Osteoblast (primary cell): ENCODE results near the gene POP4. TPM values are rescaled to one million over a fixed set of nuclear protein-coding genes. Genes with fewer than 3 reads are reported as not detected.

ENCODE experiments used
- DNase-seq: peaks from one replicate; pipeline ENCODE4 v3.0.0; 2011; ENCODE audit warnings: low spot score, mixed read lengths; ENCODE audit not compliant: insufficient read length; ENCODE audit errors: missing footprints
- H2AFZ ChIP-seq: 2 replicates; pipeline ENCODE4 v1.6.0; 2011; ENCODE audit warnings: mild to moderate bottlenecking, low read length
- H3K27ac ChIP-seq: 2 replicates; pipeline ENCODE4 v1.5.1; 2011; ENCODE audit warnings: mild to moderate bottlenecking, low read depth, low read length, moderate library complexity
- H3K27me3 ChIP-seq: 2 replicates; pipeline ENCODE4 v1.6.0; 2012; ENCODE audit warnings: mild to moderate bottlenecking, control low read depth, inconsistent platforms, low read length, moderate library complexity; ENCODE audit not compliant: insufficient read depth
- H3K36me3 ChIP-seq: 2 replicates; pipeline ENCODE4 v1.5.1; 2011; ENCODE audit warnings: mild to moderate bottlenecking, low read length, control low read depth, moderate library complexity; ENCODE audit not compliant: insufficient read depth
- H3K4me1 ChIP-seq: 2 replicates; pipeline ENCODE4 v1.5.1; 2011; ENCODE audit warnings: mild to moderate bottlenecking, low read length, control low read depth, moderate library complexity; ENCODE audit not compliant: insufficient read depth
- H3K4me2 ChIP-seq: 2 replicates; pipeline ENCODE4 v1.6.0; 2011; ENCODE audit warnings: mild to moderate bottlenecking, low read length; ENCODE audit not compliant: insufficient read depth
- H3K4me3 ChIP-seq: fragments of 200-600 bp; sonication (generic); 3 replicates; pipeline ENCODE4 v1.5.1; 2012; ENCODE audit warnings: mild to moderate bottlenecking, low read length, inconsistent platforms; ENCODE audit not compliant: insufficient read depth
- H3K79me2 ChIP-seq: 2 replicates; pipeline ENCODE4 v1.6.0; 2012; ENCODE audit warnings: mild to moderate bottlenecking, low read length, control low read depth, inconsistent platforms; ENCODE audit not compliant: insufficient read depth
- H3K9me3 ChIP-seq: 2 replicates; pipeline ENCODE4 v1.5.1; 2011; ENCODE audit warnings: low read depth, low read length, control low read depth
- H4K20me1 ChIP-seq: 2 replicates; pipeline ENCODE4 v1.6.0; 2012; ENCODE audit warnings: mild to moderate bottlenecking, low read length, control low read depth; ENCODE audit not compliant: insufficient read depth
- total RNA-seq: library from RNA; depleted of rRNA; stranded (reverse); fragments of >200 nt; gene quantifications from 2 replicates; pipeline ENCODE4 v1.2.3, GENCODE V29; 2012
- TF ChIP-seq, protein P1 (sequence below): IDR thresholded peaks from 2 replicates; pipeline ENCODE4 v1.5.1; 2011; ENCODE audit warnings: mild to moderate bottlenecking, low read depth, low read length, moderate library complexity; ENCODE audit errors: extremely low read depth

POP4 gene
- total RNA-seq, 1 donor: 59.4 TPM

DNA sequence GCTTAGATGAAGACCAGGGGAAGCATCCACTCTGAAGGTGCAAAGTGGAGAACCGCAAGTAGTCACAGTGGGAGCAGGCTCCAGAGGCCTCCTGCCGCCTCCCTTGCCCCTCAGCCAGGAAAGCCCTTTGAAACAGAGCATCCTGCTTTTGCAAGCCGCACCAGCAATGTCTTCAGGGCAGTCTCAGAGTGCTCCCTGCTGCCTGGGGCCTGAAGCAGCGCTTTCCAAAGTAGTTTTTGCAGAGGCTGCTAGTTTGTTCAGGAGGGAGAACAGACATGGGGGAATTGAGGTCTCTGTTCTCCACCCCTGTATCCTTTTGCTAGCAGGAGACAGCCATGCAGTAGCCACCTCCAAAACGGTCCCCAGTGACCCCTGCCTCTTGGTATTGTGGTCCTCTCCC is 15.8 kb upstream of the POP4 start:
- Histone ChIP-seq H3K27me3 (no peaks in the 10 kb centered on the region), H3K4me2 (no peak overlapping the region), H3K27ac (no peak overlapping the region), H3K9me3 (no peaks in the 10 kb centered on the region), H2AFZ (no peak overlapping the region), H4K20me1 (no peaks in the 10 kb centered on the region), H3K36me3 (no peaks in the 10 kb centered on the region), H3K4me3 (no peak overlapping the region), H3K4me1 (no peaks in the 10 kb centered on the region), H3K79me2 (no peaks in the 10 kb centered on the region)
- TF ChIP-seq, protein P1, sequence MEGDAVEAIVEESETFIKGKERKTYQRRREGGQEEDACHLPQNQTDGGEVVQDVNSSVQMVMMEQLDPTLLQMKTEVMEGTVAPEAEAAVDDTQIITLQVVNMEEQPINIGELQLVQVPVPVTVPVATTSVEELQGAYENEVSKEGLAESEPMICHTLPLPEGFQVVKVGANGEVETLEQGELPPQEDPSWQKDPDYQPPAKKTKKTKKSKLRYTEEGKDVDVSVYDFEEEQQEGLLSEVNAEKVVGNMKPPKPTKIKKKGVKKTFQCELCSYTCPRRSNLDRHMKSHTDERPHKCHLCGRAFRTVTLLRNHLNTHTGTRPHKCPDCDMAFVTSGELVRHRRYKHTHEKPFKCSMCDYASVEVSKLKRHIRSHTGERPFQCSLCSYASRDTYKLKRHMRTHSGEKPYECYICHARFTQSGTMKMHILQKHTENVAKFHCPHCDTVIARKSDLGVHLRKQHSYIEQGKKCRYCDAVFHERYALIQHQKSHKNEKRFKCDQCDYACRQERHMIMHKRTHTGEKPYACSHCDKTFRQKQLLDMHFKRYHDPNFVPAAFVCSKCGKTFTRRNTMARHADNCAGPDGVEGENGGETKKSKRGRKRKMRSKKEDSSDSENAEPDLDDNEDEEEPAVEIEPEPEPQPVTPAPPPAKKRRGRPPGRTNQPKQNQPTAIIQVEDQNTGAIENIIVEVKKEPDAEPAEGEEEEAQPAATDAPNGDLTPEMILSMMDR: no peak
- no peak for DNase-seq

DNA sequence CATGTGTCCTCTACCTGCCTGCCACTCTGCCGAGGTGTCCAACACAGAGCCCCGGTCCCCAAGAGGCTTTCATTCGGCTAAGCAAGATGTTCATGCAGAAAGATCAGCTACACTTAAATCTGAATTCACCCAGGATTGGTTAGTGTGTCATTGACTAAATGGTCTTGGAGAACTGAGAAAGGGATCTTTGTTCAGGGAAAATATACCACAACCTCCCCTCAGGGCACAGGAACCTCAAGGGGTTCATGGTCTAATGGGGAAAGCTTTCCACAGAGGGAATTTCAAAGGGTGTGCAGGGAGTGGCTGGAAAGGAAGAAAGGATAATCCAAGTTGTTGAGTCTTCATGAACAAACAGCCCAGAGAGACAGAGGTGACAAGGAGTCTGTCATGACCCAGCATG is 14.4 kb upstream of the POP4 start:
- Histone ChIP-seq H2AFZ (no peak overlapping the region), H4K20me1 (no peaks in the 10 kb centered on the region), H3K27me3 (peaks cover 5% of the 10 kb centered on the region), H3K9me3 (no peaks in the 10 kb centered on the region), H3K27ac (no peak overlapping the region), H3K36me3 (no peaks in the 10 kb centered on the region), H3K4me3 (no peak overlapping the region), H3K4me1 (no peaks in the 10 kb centered on the region), H3K79me2 (no peaks in the 10 kb centered on the region), H3K4me2 (no peak overlapping the region)
- TF ChIP-seq, protein P1: no peak
- no peak for DNase-seq

DNA sequence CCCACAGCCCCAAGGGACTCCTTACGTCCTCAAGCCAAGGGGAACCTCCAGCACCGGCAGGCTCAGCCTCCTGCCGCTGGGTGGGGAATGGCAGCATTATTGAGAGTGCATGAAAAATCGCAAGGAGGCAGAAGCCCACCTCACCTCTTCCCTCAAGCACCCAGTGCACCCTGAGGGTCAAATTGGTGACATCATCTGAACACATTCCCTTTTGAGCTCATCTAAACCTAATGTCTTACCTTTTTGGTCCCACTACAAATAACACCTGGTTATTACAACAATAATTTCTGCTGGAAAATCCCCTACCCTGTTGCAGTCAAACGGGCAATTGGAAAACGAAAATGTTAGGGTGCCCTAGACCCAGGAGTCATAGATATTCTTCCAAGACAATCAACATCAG is 12.2 kb upstream of the POP4 start:
- Histone ChIP-seq H3K79me2 (no peaks in the 10 kb centered on the region), H3K4me3 (no peak overlapping the region), H3K4me2 (no peak overlapping the region), H4K20me1 (no peaks in the 10 kb centered on the region), H3K27me3 (peaks cover 17% of the 10 kb centered on the region), H3K4me1 (no peaks in the 10 kb centered on the region), H3K9me3 (no peaks in the 10 kb centered on the region), H3K27ac (no peak overlapping the region), H2AFZ (no peak overlapping the region), H3K36me3 (no peaks in the 10 kb centered on the region)
- TF ChIP-seq, protein P1: no peak
- no peak for DNase-seq

DNA sequence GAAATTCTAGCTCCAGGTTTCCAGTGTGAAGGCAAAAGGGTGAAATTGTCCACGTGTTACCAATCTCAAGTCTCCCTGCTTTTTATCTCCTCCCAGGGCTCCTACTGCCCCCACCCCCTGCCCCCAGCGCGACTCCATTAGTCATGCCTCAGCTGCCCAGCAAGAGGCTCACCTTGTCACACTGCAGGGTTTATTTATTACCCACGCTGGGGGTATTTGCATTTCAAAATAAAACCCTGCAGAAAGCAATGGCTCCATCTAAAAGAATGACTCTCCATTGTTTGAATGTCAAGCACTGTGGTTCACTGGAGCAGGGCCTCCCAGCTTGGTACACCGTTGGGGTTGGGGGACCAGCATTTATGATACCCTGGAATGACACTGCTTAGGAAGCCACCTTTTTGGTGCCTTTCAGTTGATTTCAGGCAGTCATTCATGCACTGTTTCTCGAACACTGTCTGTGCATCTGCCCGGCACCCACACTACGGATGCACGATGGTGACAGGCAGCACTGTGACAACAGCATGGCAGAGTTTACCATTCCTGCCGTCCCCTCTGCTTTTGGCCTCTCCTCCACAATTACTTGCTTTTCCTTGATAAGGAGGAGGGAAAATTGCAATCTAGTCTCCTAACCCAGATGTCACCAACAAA is 9.9 kb upstream of the POP4 start:
- Histone ChIP-seq H3K4me2 (no peak overlapping the region), H3K4me1 (no peaks in the 10 kb centered on the region), H3K27ac (no peak overlapping the region), H4K20me1 (no peaks in the 10 kb centered on the region), H3K4me3 (no peak overlapping the region), H3K9me3 (no peaks in the 10 kb centered on the region), H3K36me3 (no peaks in the 10 kb centered on the region), H3K79me2 (no peaks in the 10 kb centered on the region), H3K27me3 (peaks cover 24% of the 10 kb centered on the region), H2AFZ (no peak overlapping the region)
- DNase-seq: no peak
- TF ChIP-seq, protein P1: no peak
